HEK293T (cell line): ENCODE results near the gene KLHL22.

ENCODE experiments used
- ARNT ChIP-seq: fragments of 450-650 bp; IDR thresholded peaks from 2 replicates; pipeline ENCODE4 v1.6.1; 2017; ENCODE audit warnings: mild to moderate bottlenecking
- BHLHE40 ChIP-seq: fragments of 450-650 bp; IDR thresholded peaks from 2 replicates; pipeline ENCODE4 v1.6.1; 2016; ENCODE audit warnings: mild to moderate bottlenecking, moderate library complexity, borderline replicate concordance
- FOXA1 ChIP-seq: fragments of 450-650 bp; IDR thresholded peaks from 2 replicates; pipeline ENCODE4 v1.6.1; 2016; ENCODE audit warnings: mild to moderate bottlenecking
- FOXK2 ChIP-seq: fragments of 450-650 bp; IDR thresholded peaks from 2 replicates; pipeline ENCODE4 v1.6.1; 2016; ENCODE audit warnings: mild to moderate bottlenecking
- HDGF ChIP-seq: fragments of 450-650 bp; IDR thresholded peaks from 2 replicates; pipeline ENCODE4 v1.6.1; 2017; ENCODE audit warnings: antibody characterized with exemption, borderline replicate concordance
- NFRKB ChIP-seq: fragments of 450-650 bp; IDR thresholded peaks from 2 replicates; pipeline ENCODE4 v1.6.1; 2016; ENCODE audit warnings: mild to moderate bottlenecking, moderate library complexity
- SP1 ChIP-seq: fragments of 450-650 bp; IDR thresholded peaks from 2 replicates; pipeline ENCODE4 v1.6.1; 2017
- SUZ12 ChIP-seq: fragments of 450-650 bp; IDR thresholded peaks from 2 replicates; pipeline ENCODE4 v1.6.1; 2016; ENCODE audit warnings: mild to moderate bottlenecking
- TF ChIP-seq, protein P1 (sequence below): fragments of 450-650 bp; IDR thresholded peaks from 2 replicates; pipeline ENCODE4 v1.6.1; 2016

DNA sequence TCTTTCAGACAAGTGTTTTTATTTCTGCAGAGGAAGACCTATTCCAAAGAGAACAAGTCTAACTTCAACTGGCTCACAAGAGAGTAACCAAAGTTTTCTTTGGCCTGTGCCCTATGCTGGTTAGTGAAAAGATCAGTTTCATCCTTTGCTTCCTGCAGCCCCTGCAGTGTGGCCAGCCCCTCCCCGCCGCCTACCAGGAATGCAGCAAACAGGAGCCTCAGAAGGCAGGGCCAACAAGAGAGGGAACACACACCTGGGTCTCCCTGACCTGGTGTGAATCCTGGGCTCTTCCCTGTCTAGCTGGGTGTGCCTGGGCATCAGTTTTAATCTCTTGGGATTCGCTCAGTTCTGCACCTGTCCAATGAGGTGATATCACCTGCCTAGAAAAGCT lies 36.4 kb downstream of the KLHL22 start:
- TF ChIP-seq ARNT (no peak), SP1 (no peak), FOXA1 (no peak), HDGF (no peak), FOXK2 (no peak), NFRKB (no peak), SUZ12 (no peak), BHLHE40 (no peak)
- TF ChIP-seq, protein P1, sequence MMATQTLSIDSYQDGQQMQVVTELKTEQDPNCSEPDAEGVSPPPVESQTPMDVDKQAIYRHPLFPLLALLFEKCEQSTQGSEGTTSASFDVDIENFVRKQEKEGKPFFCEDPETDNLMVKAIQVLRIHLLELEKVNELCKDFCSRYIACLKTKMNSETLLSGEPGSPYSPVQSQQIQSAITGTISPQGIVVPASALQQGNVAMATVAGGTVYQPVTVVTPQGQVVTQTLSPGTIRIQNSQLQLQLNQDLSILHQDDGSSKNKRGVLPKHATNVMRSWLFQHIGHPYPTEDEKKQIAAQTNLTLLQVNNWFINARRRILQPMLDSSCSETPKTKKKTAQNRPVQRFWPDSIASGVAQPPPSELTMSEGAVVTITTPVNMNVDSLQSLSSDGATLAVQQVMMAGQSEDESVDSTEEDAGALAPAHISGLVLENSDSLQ = no peak
